HEK293 (cell line): ENCODE results near the gene IQGAP3.

ENCODE experiments used
- CTCF ChIA-PET: fragments of 350-600 bp; formaldehyde crosslinking; extraction: SDS; loops from one replicate; lab custom pipeline; 2021; ENCODE audit warnings: antibody characterized with exemption; lab: Yijun Ruan, JAX
- POLR2A ChIA-PET: fragments of 300-600 bp; formaldehyde crosslinking; extraction: SDS; loops from one replicate; lab custom pipeline; 2020; ENCODE audit warnings: antibody characterized with exemption, inconsistent platforms; lab: Yijun Ruan, JAX
- H3K27ac ChIP-seq: fragments of 200-500 bp; sonication (Bioruptor generic); 2 replicates; pipeline ENCODE4 v1.5.1; 2014; ENCODE audit warnings: low read depth, low read length, control low read depth, inconsistent platforms; ENCODE audit errors: extremely low read depth
- H3K36me3 ChIP-seq, 2 experiments: fragments of 200-500 bp in 1 of 2; sonication (Bioruptor generic) in 1 of 2; 1 replicate in 1 of 2; 2 replicates in 1 of 2; pipeline ENCODE4 v1.5.1; 2014 to 2017; ENCODE audit warnings: inconsistent platforms in 2 of 2, low read length in 2 of 2; ENCODE audit not compliant: control insufficient read depth in 2 of 2, insufficient read depth in 1 of 2
- H3K4me1 ChIP-seq: fragments of 200-500 bp; sonication (Bioruptor generic); 2 replicates; pipeline ENCODE4 v1.5.1; 2014; ENCODE audit warnings: mild to moderate bottlenecking, low read length, inconsistent platforms; ENCODE audit not compliant: control insufficient read depth, insufficient read depth
- H3K4me3 ChIP-seq: 2 replicates; pipeline ENCODE4 v1.5.1; 2011; ENCODE audit warnings: low read depth, mild to moderate bottlenecking, control low read depth, low read length, moderate library complexity
- H3K9me3 ChIP-seq: fragments of 200-500 bp; sonication (Bioruptor generic); 2 replicates; pipeline ENCODE4 v1.5.1; 2014; ENCODE audit warnings: low read depth, low read length, inconsistent platforms; ENCODE audit not compliant: control insufficient read depth, insufficient read depth
- MEIS1 ChIP-seq: sonication (generic); formaldehyde crosslinking; IDR thresholded peaks from 2 replicates; pipeline ENCODE4 v1.8.1; 2022; ENCODE audit warnings: missing genetic modification reagents, mild to moderate bottlenecking, borderline replicate concordance
- PRDM10 ChIP-seq: fragments of 450-650 bp; formaldehyde crosslinking; IDR thresholded peaks from 2 replicates; pipeline ENCODE4 v1.5.1; 2016; ENCODE audit warnings: missing biosample characterization, missing genetic modification characterization
- SP2 ChIP-seq: fragments of 450-650 bp; formaldehyde crosslinking; IDR thresholded peaks from 2 replicates; pipeline ENCODE4 v1.5.1; 2016; ENCODE audit warnings: missing biosample characterization, missing genetic modification characterization
- ZNF121 ChIP-seq: fragments of 450-650 bp; formaldehyde crosslinking; IDR thresholded peaks from 2 replicates; pipeline ENCODE4 v1.5.1; 2016; ENCODE audit warnings: missing biosample characterization, missing genetic modification characterization
- ZNF140 ChIP-seq: fragments of 450-650 bp; formaldehyde crosslinking; IDR thresholded peaks from 2 replicates; pipeline ENCODE4 v1.5.1; 2016; ENCODE audit warnings: missing biosample characterization, missing genetic modification characterization
- ZNF175 ChIP-seq: fragments of 450-650 bp; formaldehyde crosslinking; IDR thresholded peaks from 2 replicates; pipeline ENCODE4 v1.5.1; 2016; ENCODE audit warnings: missing biosample characterization, missing genetic modification characterization
- ZNF184 ChIP-seq: fragments of 450-650 bp; IDR thresholded peaks from 2 replicates; pipeline ENCODE4 v1.5.1; 2018; ENCODE audit warnings: missing biosample characterization, mild to moderate bottlenecking, missing genetic modification characterization
- ZNF629 ChIP-seq: fragments of 450-650 bp; formaldehyde crosslinking; IDR thresholded peaks from 2 replicates; pipeline ENCODE4 v1.5.1; 2017; ENCODE audit warnings: missing biosample characterization, missing genetic modification characterization
- ZSCAN30 ChIP-seq: fragments of 450-650 bp; IDR thresholded peaks from 2 replicates; pipeline ENCODE4 v1.5.1; 2018; ENCODE audit warnings: missing biosample characterization, mild to moderate bottlenecking, missing genetic modification characterization, moderate library complexity
- ZSCAN5A ChIP-seq: fragments of 450-650 bp; formaldehyde crosslinking; IDR thresholded peaks from 2 replicates; pipeline ENCODE4 v1.5.1; 2016; ENCODE audit warnings: missing biosample characterization, missing genetic modification characterization
- ZXDB ChIP-seq: fragments of 450-650 bp; formaldehyde crosslinking; IDR thresholded peaks from 2 replicates; pipeline ENCODE4 v1.5.1; 2016; ENCODE audit warnings: missing biosample characterization, missing genetic modification characterization
- TF ChIP-seq, protein P1 (sequence below): fragments of 450-650 bp; formaldehyde crosslinking; IDR thresholded peaks from 2 replicates; pipeline ENCODE4 v1.5.1; 2016; ENCODE audit warnings: missing biosample characterization, missing genetic modification characterization
- TF ChIP-seq, protein P2 (sequence below): fragments of 450-650 bp; formaldehyde crosslinking; conservative IDR thresholded peaks from 2 replicates; pipeline ENCODE4 v1.5.1; 2016; ENCODE audit warnings: low read depth, missing biosample characterization, missing genetic modification characterization
- TF ChIP-seq, protein P3 (sequence below): fragments of 450-650 bp; formaldehyde crosslinking; IDR thresholded peaks from 2 replicates; pipeline ENCODE4 v1.5.1; 2016; ENCODE audit warnings: missing biosample characterization, missing genetic modification characterization
- TF ChIP-seq, protein P4 (sequence below): fragments of 450-650 bp; formaldehyde crosslinking; IDR thresholded peaks from 2 replicates; pipeline ENCODE4 v1.5.1; 2016; ENCODE audit warnings: missing biosample characterization, missing genetic modification characterization

IQGAP3 gene

DNA sequence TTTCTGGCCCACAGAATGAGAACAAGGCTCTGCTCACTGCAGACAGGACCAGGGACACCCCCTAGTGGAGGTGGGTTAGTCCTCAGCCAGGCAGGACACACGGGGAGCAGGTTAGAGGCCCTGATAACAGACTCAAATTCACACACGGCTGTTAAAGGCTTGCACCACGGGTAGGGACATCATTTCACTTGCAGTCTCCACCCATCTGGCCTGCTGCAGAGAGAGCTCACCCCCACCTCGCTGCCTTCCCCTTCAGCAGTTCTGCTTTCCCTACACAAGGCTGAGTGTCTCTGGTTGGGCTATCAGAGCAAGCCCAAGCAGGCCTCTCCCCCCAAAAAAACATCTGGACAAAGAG, 92.4 kb downstream of the IQGAP3 start:
- Histone ChIP-seq H3K36me3 (peaks cover 0 to 87% of the 10 kb centered on the region in 2 experiments; a peak in 1 of 3 replicates), H3K27ac (no peak overlapping the region), H3K4me1 (no peaks in the 10 kb centered on the region), H3K9me3 (no peaks in the 10 kb centered on the region), H3K4me3 (no peak overlapping the region)
- CTCF ChIA-PET: interaction anchor here (0.6 to 2.2 kb wide), 18 partner anchors 8 to 91 kb away, joined by 3 to 14 read pairs (median 4); partner anchors contain the start of gene MEF2D
- no peak for TF ChIP-seq ZNF629
- TF ChIP-seq, protein P1, sequence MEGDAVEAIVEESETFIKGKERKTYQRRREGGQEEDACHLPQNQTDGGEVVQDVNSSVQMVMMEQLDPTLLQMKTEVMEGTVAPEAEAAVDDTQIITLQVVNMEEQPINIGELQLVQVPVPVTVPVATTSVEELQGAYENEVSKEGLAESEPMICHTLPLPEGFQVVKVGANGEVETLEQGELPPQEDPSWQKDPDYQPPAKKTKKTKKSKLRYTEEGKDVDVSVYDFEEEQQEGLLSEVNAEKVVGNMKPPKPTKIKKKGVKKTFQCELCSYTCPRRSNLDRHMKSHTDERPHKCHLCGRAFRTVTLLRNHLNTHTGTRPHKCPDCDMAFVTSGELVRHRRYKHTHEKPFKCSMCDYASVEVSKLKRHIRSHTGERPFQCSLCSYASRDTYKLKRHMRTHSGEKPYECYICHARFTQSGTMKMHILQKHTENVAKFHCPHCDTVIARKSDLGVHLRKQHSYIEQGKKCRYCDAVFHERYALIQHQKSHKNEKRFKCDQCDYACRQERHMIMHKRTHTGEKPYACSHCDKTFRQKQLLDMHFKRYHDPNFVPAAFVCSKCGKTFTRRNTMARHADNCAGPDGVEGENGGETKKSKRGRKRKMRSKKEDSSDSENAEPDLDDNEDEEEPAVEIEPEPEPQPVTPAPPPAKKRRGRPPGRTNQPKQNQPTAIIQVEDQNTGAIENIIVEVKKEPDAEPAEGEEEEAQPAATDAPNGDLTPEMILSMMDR (tag by site-specific recombination): peak; percentile 29; the same call in 1 of the 2 replicates
- TF ChIP-seq PRDM10 (tag by site-specific recombination): 0 out of 2 replicates have a peak, but pooled peaks have one; percentile 9
- POLR2A ChIA-PET: interaction anchor here (0.7 to 1.0 kb wide), 2 partner anchors 13 to 21 kb away, joined by 3 to 4 read pairs; partner anchors contain the start of gene MEF2D

GRCh38 chr1:156479093-156480015, 93.0 kb downstream of the IQGAP3 start:
- CTCF ChIA-PET: interaction anchor here (0.6 to 1.8 kb wide), 6 partner anchors 9 to 127 kb away, joined by 3 to 5 read pairs (median 4); no protein-coding TSS in a partner anchor
- no peaks in the 10 kb centered on the region for H3K9me3 ChIP-seq
- no peak overlapping the region for H3K27ac ChIP-seq
- H3K36me3 ChIP-seq: peaks cover 0 to 93% of the 10 kb centered on the region in 2 experiments; a peak in 2 of 3 replicates
- H3K4me1 ChIP-seq: no peaks in the 10 kb centered on the region
- POLR2A ChIA-PET: no interaction called here
- TF ChIP-seq, protein P2, sequence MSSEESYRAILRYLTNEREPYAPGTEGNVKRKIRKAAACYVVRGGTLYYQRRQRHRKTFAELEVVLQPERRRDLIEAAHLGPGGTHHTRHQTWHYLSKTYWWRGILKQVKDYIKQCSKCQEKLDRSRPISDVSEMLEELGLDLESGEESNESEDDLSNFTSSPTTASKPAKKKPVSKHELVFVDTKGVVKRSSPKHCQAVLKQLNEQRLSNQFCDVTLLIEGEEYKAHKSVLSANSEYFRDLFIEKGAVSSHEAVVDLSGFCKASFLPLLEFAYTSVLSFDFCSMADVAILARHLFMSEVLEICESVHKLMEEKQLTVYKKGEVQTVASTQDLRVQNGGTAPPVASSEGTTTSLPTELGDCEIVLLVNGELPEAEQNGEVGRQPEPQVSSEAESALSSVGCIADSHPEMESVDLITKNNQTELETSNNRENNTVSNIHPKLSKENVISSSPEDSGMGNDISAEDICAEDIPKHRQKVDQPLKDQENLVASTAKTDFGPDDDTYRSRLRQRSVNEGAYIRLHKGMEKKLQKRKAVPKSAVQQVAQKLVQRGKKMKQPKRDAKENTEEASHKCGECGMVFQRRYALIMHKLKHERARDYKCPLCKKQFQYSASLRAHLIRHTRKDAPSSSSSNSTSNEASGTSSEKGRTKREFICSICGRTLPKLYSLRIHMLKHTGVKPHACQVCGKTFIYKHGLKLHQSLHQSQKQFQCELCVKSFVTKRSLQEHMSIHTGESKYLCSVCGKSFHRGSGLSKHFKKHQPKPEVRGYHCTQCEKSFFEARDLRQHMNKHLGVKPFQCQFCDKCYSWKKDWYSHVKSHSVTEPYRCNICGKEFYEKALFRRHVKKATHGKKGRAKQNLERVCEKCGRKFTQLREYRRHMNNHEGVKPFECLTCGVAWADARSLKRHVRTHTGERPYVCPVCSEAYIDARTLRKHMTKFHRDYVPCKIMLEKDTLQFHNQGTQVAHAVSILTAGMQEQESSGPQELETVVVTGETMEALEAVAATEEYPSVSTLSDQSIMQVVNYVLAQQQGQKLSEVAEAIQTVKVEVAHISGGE (tag by site-specific recombination): no peak
- TF ChIP-seq MEIS1 (CRISPR knock-in tag): no peak
- no peak for TF ChIP-seq ZNF121 (tag by site-specific recombination)
- TF ChIP-seq SP2 (tag by site-specific recombination): peak; percentile 8; the same call in 1 of the 2 replicates
- no peak overlapping the region for H3K4me3 ChIP-seq

- Histone ChIP-seq H3K27ac (no peak overlapping the region), H3K4me1 (no peaks in the 10 kb centered on the region), H3K4me3 (no peak overlapping the region), H3K36me3 (peaks cover 0 to 99% of the 10 kb centered on the region in 2 experiments; a peak in 2 of 3 replicates), H3K9me3 (no peaks in the 10 kb centered on the region)
- ChIA-PET POLR2A (interaction anchor here (0.7 kb wide), 1 partner anchor 23 kb away, joined by 3 read pairs; no protein-coding TSS in a partner anchor), CTCF (no interaction called here)
- TF ChIP-seq, protein P3, sequence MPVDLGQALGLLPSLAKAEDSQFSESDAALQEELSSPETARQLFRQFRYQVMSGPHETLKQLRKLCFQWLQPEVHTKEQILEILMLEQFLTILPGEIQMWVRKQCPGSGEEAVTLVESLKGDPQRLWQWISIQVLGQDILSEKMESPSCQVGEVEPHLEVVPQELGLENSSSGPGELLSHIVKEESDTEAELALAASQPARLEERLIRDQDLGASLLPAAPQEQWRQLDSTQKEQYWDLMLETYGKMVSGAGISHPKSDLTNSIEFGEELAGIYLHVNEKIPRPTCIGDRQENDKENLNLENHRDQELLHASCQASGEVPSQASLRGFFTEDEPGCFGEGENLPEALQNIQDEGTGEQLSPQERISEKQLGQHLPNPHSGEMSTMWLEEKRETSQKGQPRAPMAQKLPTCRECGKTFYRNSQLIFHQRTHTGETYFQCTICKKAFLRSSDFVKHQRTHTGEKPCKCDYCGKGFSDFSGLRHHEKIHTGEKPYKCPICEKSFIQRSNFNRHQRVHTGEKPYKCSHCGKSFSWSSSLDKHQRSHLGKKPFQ (tag by site-specific recombination): no peak
- TF ChIP-seq ZSCAN5A (tag by site-specific recombination): no peak
- no peak for TF ChIP-seq ZNF140 (tag by site-specific recombination)
- no peak for TF ChIP-seq ZXDB (tag by site-specific recombination)
- TF ChIP-seq ZSCAN30 (tag by site-specific recombination): no peak
- TF ChIP-seq, protein P4, sequence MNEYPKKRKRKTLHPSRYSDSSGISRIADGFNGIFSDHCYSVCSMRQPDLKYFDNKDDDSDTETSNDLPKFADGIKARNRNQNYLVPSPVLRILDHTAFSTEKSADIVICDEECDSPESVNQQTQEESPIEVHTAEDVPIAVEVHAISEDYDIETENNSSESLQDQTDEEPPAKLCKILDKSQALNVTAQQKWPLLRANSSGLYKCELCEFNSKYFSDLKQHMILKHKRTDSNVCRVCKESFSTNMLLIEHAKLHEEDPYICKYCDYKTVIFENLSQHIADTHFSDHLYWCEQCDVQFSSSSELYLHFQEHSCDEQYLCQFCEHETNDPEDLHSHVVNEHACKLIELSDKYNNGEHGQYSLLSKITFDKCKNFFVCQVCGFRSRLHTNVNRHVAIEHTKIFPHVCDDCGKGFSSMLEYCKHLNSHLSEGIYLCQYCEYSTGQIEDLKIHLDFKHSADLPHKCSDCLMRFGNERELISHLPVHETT: no peak
- TF ChIP-seq ZNF184 (tag by site-specific recombination): no peak
- no peak for TF ChIP-seq ZNF175
Measured at GRCh38 chr1:156478250-156478627, 94.1 kb downstream of the IQGAP3 start.
